ENCODE data around the gene SUMO2.

DNA sequence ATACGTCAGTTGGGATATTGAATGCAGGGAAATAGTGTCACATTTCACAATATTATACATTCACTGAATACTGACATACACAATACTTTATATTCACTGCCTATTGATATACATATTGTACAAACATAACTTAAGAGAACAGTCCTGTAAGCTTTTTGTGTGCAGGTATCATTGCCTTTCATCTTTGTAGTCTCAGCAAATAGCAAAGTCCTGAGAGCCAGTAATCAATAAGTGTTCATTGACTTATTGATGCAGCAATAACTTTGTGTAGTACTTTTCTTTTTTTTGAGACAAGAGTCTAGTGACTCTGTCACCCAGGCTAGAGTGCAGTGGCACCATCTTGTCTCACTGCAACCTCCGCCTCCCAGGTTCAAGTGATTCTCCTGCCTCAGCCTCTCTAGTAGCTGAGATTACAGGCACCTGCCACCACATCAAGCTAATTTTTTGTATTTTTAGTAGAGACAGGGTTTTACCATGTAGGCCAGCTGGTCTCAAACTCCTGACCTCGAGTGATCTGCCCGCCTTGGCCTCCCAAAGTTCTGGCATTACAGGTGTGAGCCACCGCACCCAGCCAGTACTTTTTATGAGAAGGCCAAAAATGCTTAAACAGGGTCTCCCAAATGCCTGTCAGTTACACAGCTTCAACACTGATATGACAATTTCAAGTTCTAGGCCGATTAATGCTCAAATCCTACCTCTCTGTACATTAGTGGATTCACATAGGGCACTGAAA lies 17.3 kb upstream of the SUMO2 start:
- TF ChIP-seq, protein P1, sequence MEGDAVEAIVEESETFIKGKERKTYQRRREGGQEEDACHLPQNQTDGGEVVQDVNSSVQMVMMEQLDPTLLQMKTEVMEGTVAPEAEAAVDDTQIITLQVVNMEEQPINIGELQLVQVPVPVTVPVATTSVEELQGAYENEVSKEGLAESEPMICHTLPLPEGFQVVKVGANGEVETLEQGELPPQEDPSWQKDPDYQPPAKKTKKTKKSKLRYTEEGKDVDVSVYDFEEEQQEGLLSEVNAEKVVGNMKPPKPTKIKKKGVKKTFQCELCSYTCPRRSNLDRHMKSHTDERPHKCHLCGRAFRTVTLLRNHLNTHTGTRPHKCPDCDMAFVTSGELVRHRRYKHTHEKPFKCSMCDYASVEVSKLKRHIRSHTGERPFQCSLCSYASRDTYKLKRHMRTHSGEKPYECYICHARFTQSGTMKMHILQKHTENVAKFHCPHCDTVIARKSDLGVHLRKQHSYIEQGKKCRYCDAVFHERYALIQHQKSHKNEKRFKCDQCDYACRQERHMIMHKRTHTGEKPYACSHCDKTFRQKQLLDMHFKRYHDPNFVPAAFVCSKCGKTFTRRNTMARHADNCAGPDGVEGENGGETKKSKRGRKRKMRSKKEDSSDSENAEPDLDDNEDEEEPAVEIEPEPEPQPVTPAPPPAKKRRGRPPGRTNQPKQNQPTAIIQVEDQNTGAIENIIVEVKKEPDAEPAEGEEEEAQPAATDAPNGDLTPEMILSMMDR (conservative IDR thresholded peaks at IDR 0.05 in 1 of 2, IDR thresholded peaks at IDR 0.05 in 1 of 2; ENCODE audit: extremely low read depth in 1 of 2, insufficient read depth in 1 of 2, low read depth in 1 of 2, low read length in 2 of 2): no peak
- TF ChIP-seq EZH2 (IDR thresholded peaks at IDR 0.05; ENCODE audit: borderline replicate concordance, low read length): no peak

All from mammary epithelial cell (primary cell).